H1 (cell line): Measurements from ENCODE around the gene UCHL1. TPM values are rescaled to one million over a fixed set of nuclear protein-coding genes. Genes with fewer than 3 reads are reported as not detected.

Source experiments
- CTCF ChIA-PET: fragments of 300-600 bp; sonication (Branson Sonifier 250); formaldehyde crosslinking; loops from one replicate; lab custom pipeline; 2021; ENCODE audit not compliant: partially characterized antibody; lab: Charles Lee
- POLR2A ChIA-PET: fragments of 300-600 bp; sonication (Branson Sonifier 250); formaldehyde crosslinking; loops from one replicate; lab custom pipeline; 2021; ENCODE audit warnings: inconsistent platforms; ENCODE audit not compliant: partially characterized antibody; lab: Charles Lee
- DNase-seq, 2 experiments: peaks; one replicate each; pipeline versions ENCODE4 v3.0.0 to v3.0.0-alpha.2; 2010 to 2022; ENCODE audit warnings: low spot score in 2 of 2, low read depth in 1 of 2, mixed read lengths in 1 of 2
- FAIRE-seq: peaks from 2 replicates; lab custom pipeline; 2011; peaks lifted over from hg19 to GRCh38; lab: Jason Lieb, UNC
- H2AFZ ChIP-seq: 2 replicates; pipeline ENCODE4 v1.8.1; 2012; ENCODE audit warnings: low read length, inconsistent platforms
- H2AK5ac ChIP-seq: 2 replicates; pipeline ENCODE4 v1.6.1; 2013; ENCODE audit warnings: low read depth, low read length
- H2BK120ac ChIP-seq: replicated peaks from 2 replicates; pipeline ENCODE3; 2013; ENCODE audit warnings: low read depth, low read length, inconsistent platforms
- H2BK12ac ChIP-seq: 2 replicates; pipeline ENCODE4 v1.6.1; 2013; ENCODE audit warnings: low read depth, low read length
- H2BK15ac ChIP-seq: 2 replicates; pipeline ENCODE4 v1.6.1; 2013; ENCODE audit warnings: low read length
- H2BK20ac ChIP-seq: 2 replicates; pipeline ENCODE4 v1.6.1; 2013; ENCODE audit warnings: low read length
- H2BK5ac ChIP-seq: 2 replicates; pipeline ENCODE4 v1.6.1; 2013; ENCODE audit warnings: low read depth, low read length
- H3K14ac ChIP-seq: 2 replicates; pipeline ENCODE4 v1.6.1; 2013; ENCODE audit warnings: inconsistent platforms; ENCODE audit not compliant: insufficient read length
- H3K18ac ChIP-seq: 2 replicates; pipeline ENCODE4 v1.6.1; 2013; ENCODE audit warnings: low read length; ENCODE audit errors: extremely low read depth
- H3K23ac ChIP-seq: 2 replicates; pipeline ENCODE4 v1.6.1; 2013; ENCODE audit warnings: inconsistent platforms; ENCODE audit not compliant: insufficient read length
- H3K23me2 ChIP-seq: 2 replicates; pipeline ENCODE4 v1.6.1; 2013; ENCODE audit warnings: low read depth, low read length
- H3K27ac ChIP-seq: 2 replicates; pipeline ENCODE4 v1.6.1; 2011; ENCODE audit warnings: low read depth, low read length, inconsistent platforms
- H3K27me3 ChIP-seq, 4 experiments: replicated peaks in 1 of 4; 1 replicate in 1 of 4; 2 replicates in 3 of 4; pipeline versions ENCODE4 v1.6.1 to v1.8.1; 2011 to 2013; ENCODE audit warnings: low read length in 3 of 4, mild to moderate bottlenecking in 3 of 4, inconsistent platforms in 2 of 4, mixed read lengths in 2 of 4, moderate library complexity in 1 of 4; ENCODE audit not compliant: control insufficient read depth in 3 of 4, insufficient read depth in 3 of 4; ENCODE audit errors: extremely low read depth in 1 of 4
- H3K36me3 ChIP-seq, 4 experiments: 2 replicates each; pipeline versions ENCODE4 v1.6.1 to v1.8.1; 2011 to 2013; ENCODE audit warnings: mild to moderate bottlenecking in 4 of 4, low read length in 3 of 4, moderate library complexity in 2 of 4, control low read depth in 1 of 4, inconsistent platforms in 1 of 4; ENCODE audit not compliant: insufficient read depth in 4 of 4, control insufficient read depth in 2 of 4
- H3K4ac ChIP-seq: replicated peaks from 2 replicates; pipeline ENCODE3; 2013; ENCODE audit warnings: low read length, low read depth, mixed read lengths, inconsistent platforms; ENCODE audit not compliant: insufficient read length
- H3K4me1 ChIP-seq, 4 experiments: replicated peaks in 1 of 4; 1 replicate in 1 of 4; 2 replicates in 3 of 4; pipeline versions ENCODE4 v1.6.1 to v1.8.1; 2011 to 2013; ENCODE audit warnings: low read length in 3 of 4, inconsistent platforms in 2 of 4, mixed read lengths in 1 of 4; ENCODE audit not compliant: insufficient read depth in 4 of 4, control insufficient read depth in 3 of 4
- H3K4me2 ChIP-seq, 2 experiments: 2 replicates each; pipeline versions ENCODE4 v1.6.1 to v1.8.1; 2011 to 2013; ENCODE audit warnings: low read depth in 2 of 2, low read length in 2 of 2, control low read depth in 1 of 2, inconsistent platforms in 1 of 2, mild to moderate bottlenecking in 1 of 2; ENCODE audit not compliant: insufficient read depth in 1 of 2
- H3K4me3 ChIP-seq, 4 experiments: fragments of 200-600, 300-600 bp in 1 of 4; sonication (generic), shearing (Covaris generic), sonication (Bioruptor Twin) in 1 of 4; 2 replicates each; pipeline versions ENCODE4 v1.5.1 to v1.8.1; 2011 to 2016; ENCODE audit warnings: low read length in 4 of 4, low read depth in 3 of 4, control low read depth in 2 of 4, inconsistent platforms in 2 of 4, mild to moderate bottlenecking in 2 of 4, mixed read lengths in 1 of 4, moderate library complexity in 1 of 4; ENCODE audit not compliant: insufficient read depth in 2 of 4; ENCODE audit errors: extremely low read depth in 1 of 4
- H3K56ac ChIP-seq: replicated peaks from 2 replicates; pipeline ENCODE3; 2013; ENCODE audit warnings: low read depth, mild to moderate bottlenecking, mixed read lengths, low read length, inconsistent platforms; ENCODE audit not compliant: insufficient read length
- H3K79me1 ChIP-seq: 2 replicates; pipeline ENCODE4 v1.6.1; 2013; ENCODE audit warnings: low read depth, low read length, control low read depth
- H3K79me2 ChIP-seq, 2 experiments: 2 replicates each; pipeline versions ENCODE4 v1.6.1 to v1.8.1; 2012 to 2013; ENCODE audit warnings: low read length in 2 of 2, mild to moderate bottlenecking in 2 of 2, inconsistent platforms in 1 of 2; ENCODE audit not compliant: insufficient read depth in 2 of 2, control insufficient read depth in 1 of 2
- H3K9ac ChIP-seq, 4 experiments: replicated peaks in 1 of 4; 1 replicate in 1 of 4; 2 replicates in 3 of 4; pipeline versions ENCODE4 v1.6.1 to v1.8.1; 2011 to 2013; ENCODE audit warnings: low read depth in 3 of 4, low read length in 3 of 4, control low read depth in 2 of 4, mild to moderate bottlenecking in 2 of 4, moderate library complexity in 2 of 4, inconsistent platforms in 1 of 4; ENCODE audit errors: extremely low read depth in 1 of 4
- H3K9me3 ChIP-seq, 2 experiments: 2 replicates each; pipeline versions ENCODE4 v1.6.1 to v1.8.1; 2012 to 2013; ENCODE audit warnings: mild to moderate bottlenecking in 2 of 2, moderate library complexity in 2 of 2, control low read depth in 1 of 2, inconsistent platforms in 1 of 2, low read depth in 1 of 2, low read length in 1 of 2, mixed read lengths in 1 of 2; ENCODE audit not compliant: insufficient read depth in 2 of 2
- H4K20me1 ChIP-seq, 2 experiments: replicated peaks in 1 of 2; 2 replicates each; pipeline versions ENCODE3 to v1.8.1; 2011 to 2013; ENCODE audit warnings: inconsistent platforms in 2 of 2, low read length in 2 of 2, mild to moderate bottlenecking in 1 of 2; ENCODE audit not compliant: insufficient read depth in 2 of 2, control insufficient read depth in 1 of 2
- H4K5ac ChIP-seq: 2 replicates; pipeline ENCODE4 v1.6.1; 2013; ENCODE audit warnings: low read length, low read depth, mixed read lengths, inconsistent platforms; ENCODE audit not compliant: insufficient read length
- H4K8ac ChIP-seq: 2 replicates; pipeline ENCODE4 v1.8.0; 2013; ENCODE audit warnings: mild to moderate bottlenecking, moderate library complexity, low read length, inconsistent platforms; ENCODE audit not compliant: insufficient read depth; ENCODE audit errors: extremely low read depth
- H4K91ac ChIP-seq: replicated peaks from 2 replicates; pipeline ENCODE3; 2013; ENCODE audit warnings: low read length, mixed read lengths, inconsistent platforms; ENCODE audit not compliant: insufficient read length
- CEBPB ChIP-seq: IDR thresholded peaks from 2 replicates; pipeline ENCODE4 v1.6.1; 2012; ENCODE audit warnings: low read depth, low read length
- EP300 ChIP-seq, 2 experiments: IDR thresholded peaks; 1 replicate in 1 of 2; 2 replicates in 1 of 2; pipeline ENCODE4 v1.6.1; 2011 to 2012; ENCODE audit warnings: low read depth in 2 of 2, low read length in 2 of 2, mild to moderate bottlenecking in 2 of 2, borderline replicate concordance in 1 of 2, inconsistent platforms in 1 of 2, moderate library complexity in 1 of 2
- PHF8 ChIP-seq: fragments of 200-600 bp; sonication (generic); conservative IDR thresholded peaks from 2 replicates; pipeline ENCODE4 v1.7.1; 2012; ENCODE audit warnings: low read depth, mild to moderate bottlenecking, inconsistent platforms, low read length, moderate library complexity
- SIN3A ChIP-seq, 2 experiments: IDR thresholded peaks in 1 of 2; conservative IDR thresholded peaks in 1 of 2; 2 replicates each; pipeline ENCODE4 v1.6.1; 2011 to 2012; ENCODE audit warnings: low read length in 2 of 2, improper control_type of control experiment in 1 of 2, low read depth in 1 of 2, mild to moderate bottlenecking in 1 of 2
- SP1 ChIP-seq: IDR thresholded peaks from 2 replicates; pipeline ENCODE4 v1.6.1; 2011; ENCODE audit warnings: low read depth, low read length
- TAF7 ChIP-seq: optimal IDR thresholded peaks from 2 replicates; pipeline ENCODE3; 2011; ENCODE audit warnings: low read depth, mild to moderate bottlenecking, inconsistent platforms, low read length, moderate library complexity, borderline replicate concordance
- ZNF274 ChIP-seq: IDR thresholded peaks from 2 replicates; pipeline ENCODE4 v1.7.0; 2012; ENCODE audit warnings: low read length, borderline replicate concordance; ENCODE audit errors: extremely low read depth
- WGBS, 2 experiments: shearing (Covaris generic) in 1 of 2; methylation state at CpG; one replicate each; pipeline versions ENCODE4 v1.1.6 to v1.1.7; 2013 to 2015; ENCODE audit warnings: low lambda C conversion rate in 2 of 2, mixed read lengths in 2 of 2, inconsistent platforms in 1 of 2, low coverage in 1 of 2, missing lambda C conversion rate in 1 of 2; ENCODE audit not compliant: insufficient replicate concordance in 2 of 2, insufficient coverage in 1 of 2, insufficient read length in 1 of 2; ENCODE audit errors: extremely low coverage in 1 of 2, missing lambda C conversion rate in 1 of 2; 5-methylcytosine and 5-hydroxymethylcytosine counted together
- long read RNA-seq, 2 experiments: library from RNA in 1 of 2; library from capped mRNA in 1 of 2; stranded (forward); transcript quantifications; one replicate each; pipeline ENCODE4 v2.0.0, GENCODE V29; 2021; ENCODE audit warnings: inconsistent platforms in 1 of 2
- polyA minus RNA-seq, 3 experiments: library from RNA; depleted of rRNA, polyadenylated mRNA; stranded (reverse); fragments of >200 nt; gene quantifications; 1 replicate in 2 of 3; 2 replicates in 1 of 3; pipeline ENCODE4 v1.2.3, GENCODE V29; 2011
- polyA plus RNA-seq, 7 experiments: library from polyadenylated mRNA; depleted of rRNA in 3 of 7; stranded (reverse) in 5 of 7; unstranded in 2 of 7; fragments of >200 nt in 5 of 7; fragments of 200-250 nt in 2 of 7; gene quantifications; 1 replicate in 5 of 7; 2 replicates in 1 of 7; 4 replicates in 1 of 7; pipeline versions ENCODE4 v1.2.1 to v1.2.3, GENCODE V29; 2011 to 2013; ENCODE audit warnings: missing spikeins in 2 of 7, mixed read lengths in 2 of 7
- total RNA-seq: library from RNA; stranded (reverse); fragmentation: NEBNext Ultra II Directional; extraction: Animal tissue kit (Norgen Biotek cat#: 25700); gene quantifications from 2 replicates; pipeline ENCODE4 v1.2.1, GENCODE V29; 2021

UCHL1 gene
- total RNA-seq (780 and 781 TPM in 2 replicates), polyA plus RNA-seq (2011; rRNA removed) (1,686 and 1,717 TPM in 2 replicates), polyA minus RNA-seq (2011; rRNA and poly(A)+ RNA removed) (527 and 542 TPM in 2 replicates)
- 1,673 TPM for polyA plus RNA-seq (2011; cell fraction: cytosol; rRNA removed)
- polyA plus RNA-seq (2011; cell fraction: nucleus; rRNA removed) = 1,927 TPM
- polyA plus RNA-seq (2012, experiment 1 of 2) = 981 to 1,410 TPM (median 1,102 TPM) in 4 replicates
- 1,497 TPM for polyA plus RNA-seq (2012, experiment 2 of 2)
- polyA plus RNA-seq (2013, experiment 1 of 2) = 1,061 TPM
- 1,063 TPM for polyA plus RNA-seq (2013, experiment 2 of 2)
- 249 TPM for polyA minus RNA-seq (2011; cell fraction: cytosol; rRNA and poly(A)+ RNA removed)
- 296 TPM for polyA minus RNA-seq (2011; cell fraction: nucleus; rRNA and poly(A)+ RNA removed)
- long read RNA-seq, experiment 1, transcript UCHL1-209 (8 exons, 1,119 nt) = major isoform, 391 of 712 reads
- long read RNA-seq, experiment 1, transcript UCHL1-211 (6 exons, 862 nt) = minor isoform, 112 of 712 reads
- long read RNA-seq, experiment 1, partial matches to known transcripts = 111 of 712 reads
- long read RNA-seq, experiment 1, other reads (novel, unspliced or antisense) = 95 of 712 reads
- long read RNA-seq, experiment 2, transcript UCHL1-209 (8 exons, 1,119 nt) = major isoform, 40 of 57 reads
- long read RNA-seq, experiment 2, partial matches to known transcripts = 2 of 57 reads
- long read RNA-seq, experiment 2, other reads (novel, unspliced or antisense) = 13 of 57 reads

GRCh38 chr4:41256740-41257256, at the start of gene UCHL1:
Gene UCHL1, plus strand, starts transcription at chr4:41256928. Its CDS starts 49 bp downstream, at chr4:41256977.
- H3K9ac ChIP-seq = peak within 1 kb of the TSS; percentile 84 to 93 (median 90)
- H2BK5ac ChIP-seq = peak within 1 kb of the TSS; percentile 69
- no peaks in the 10 kb centered on the region for H3K9me3 ChIP-seq
- 0 out of 2 replicates have a peak within 1 kb of the TSS, but pooled peaks have one; percentile 21 for H2BK20ac ChIP-seq
- H3K36me3 ChIP-seq = peaks cover 21 to 37% (median 31%) of the 10 kb centered on the region in 4 experiments
- H2AFZ ChIP-seq = peak within 1 kb of the TSS; percentile 19; the same call in 1 of the 2 replicates
- peak within 1 kb of the TSS; percentile 93; the same call in 1 of the 2 replicates for H4K8ac ChIP-seq
- H3K4me2 ChIP-seq = peak within 1 kb of the TSS; percentile 76 to 80
- H3K4ac ChIP-seq = peak within 1 kb of the TSS; percentile 79
- H2BK15ac ChIP-seq = no peak within 1 kb of the TSS
- no peak within 1 kb of the TSS for H3K14ac ChIP-seq
- H3K27ac ChIP-seq = peak within 1 kb of the TSS; percentile 89
- peaks cover 9% of the 10 kb centered on the region for H3K23me2 ChIP-seq
- H2AK5ac ChIP-seq = no peak within 1 kb of the TSS
- H3K56ac ChIP-seq = peak within 1 kb of the TSS; percentile 78
- H3K4me1 ChIP-seq = peaks cover 2 to 8% (median 4%) of the 10 kb centered on the region in 4 experiments; a peak in 6 of 7 replicates
- H3K18ac ChIP-seq = peak within 1 kb of the TSS; percentile 97
- POLR2A ChIA-PET = interaction anchor here (0.6 to 8.6 kb wide), 68 partner anchors 10 to 642 kb away, joined by 3 to 150 read pairs (median 4); partner anchors contain the start of gene APBB2
- peaks cover 7 to 10% of the 10 kb centered on the region in 2 experiments for H4K20me1 ChIP-seq
- H3K23ac ChIP-seq = no peak within 1 kb of the TSS
- no peaks in the 10 kb centered on the region for H3K27me3 ChIP-seq
- H4K5ac ChIP-seq = peak within 1 kb of the TSS; percentile 98
- WGBS, 2 experiments = 2% methylated on average over 55 of the region's 55 CpGs; no CpG with 5 or more reads in 1 of the 2 experiments
- H4K91ac ChIP-seq = peak within 1 kb of the TSS; percentile 87
- DNase-seq (peak; percentile 93 to 95), FAIRE-seq (no peak)
- peaks cover 0 to 41% of the 10 kb centered on the region in 2 experiments; a peak in 2 of 4 replicates for H3K79me2 ChIP-seq
- no peak within 1 kb of the TSS for H2BK120ac ChIP-seq
- peak within 1 kb of the TSS; percentile 87 to 97 (median 92) for H3K4me3 ChIP-seq
- H2BK12ac ChIP-seq = no peak within 1 kb of the TSS; the same call in none of the 2 replicates
- peaks cover 3% of the 10 kb centered on the region for H3K79me1 ChIP-seq
- CTCF ChIA-PET = interaction anchor here (1.0 to 4.8 kb wide), 3 partner anchors 11 to 348 kb away, joined by 3 to 18 read pairs (median 5); partner anchors contain the start of gene APBB2
- TF ChIP-seq TAF7 = peak; percentile 97
- no peak for TF ChIP-seq ZNF274
- TF ChIP-seq EP300 (IDR thresholded peaks at IDR 0.05; ENCODE audit: borderline replicate concordance in 1 of 2, low read depth in 2 of 2, low read length in 2 of 2) = peak in 1 of 2 experiments; percentile 100; a peak in 2 of 3 replicates
- no peak for TF ChIP-seq CEBPB
- TF ChIP-seq PHF8 = peak; percentile 97
- TF ChIP-seq SIN3A (conservative IDR thresholded peaks at IDR 0.05 in 1 of 2, IDR thresholded peaks at IDR 0.05 in 1 of 2; ENCODE audit: low read depth in 1 of 2, low read length in 2 of 2) = peak in 1 of 2 experiments; percentile 42; a peak in 1 of 4 replicates
- peak; percentile 94 for TF ChIP-seq SP1
